Heart left ventricle (tissue), 13 donors: ENCODE results near the gene TAS1R3.

Experiments used
- CTCF ChIP-seq, 12 donors: fragments of 200-600 bp; sonication (generic) in 4 of 12; IDR thresholded peaks; one replicate each; pipeline versions ENCODE4 v1.5.0 to v1.8.0; 2018 to 2022; ENCODE audit warnings: antibody characterized with exemption in 12 of 12, mild to moderate bottlenecking in 5 of 12
- POLR2A ChIP-seq, 2 donors: fragments of 450-650 bp; IDR thresholded peaks; one replicate each; pipeline ENCODE4 v1.6.1; 2017; ENCODE audit warnings: antibody characterized with exemption in 2 of 2, mild to moderate bottlenecking in 2 of 2, moderate library complexity in 2 of 2
- donor health status: ischemic (EF 13 %, LVEDD 7.1; RV severe dilation, severe dysfunction).
- donor health status: DM: no; HTN: yes; CAD: no.
- donor health status: DM: no; HTN: no; CAD: no.
- donor health status: ischemic (EF 25% LVEDD 6.9; RV normal size, moderate dysfunction).
- donor health status: ischemic (EF 25% LVEDD 5.7; RV mildly dilated, moderate dysfunction).
- donor health status: ischemic (EF 35%, LVEDD 5.7; RV mildly dilated, moderate dysfunction).
- donor health status: nonischemic (EF 11% LVEDD 7.7; RV severe dilation, severe dysfunction).
- donor health status: DM: yes; HTN: yes; CAD: no.
- donor health status: PGD.
- donor health status: ischemic (EF 29% LVEDD 5.4; RV normal size, mild dysfunction).
- donor health status: nonischemic (EF 23%, LVEDD 6.1; RV moderate dilation, normal function).

DNA sequence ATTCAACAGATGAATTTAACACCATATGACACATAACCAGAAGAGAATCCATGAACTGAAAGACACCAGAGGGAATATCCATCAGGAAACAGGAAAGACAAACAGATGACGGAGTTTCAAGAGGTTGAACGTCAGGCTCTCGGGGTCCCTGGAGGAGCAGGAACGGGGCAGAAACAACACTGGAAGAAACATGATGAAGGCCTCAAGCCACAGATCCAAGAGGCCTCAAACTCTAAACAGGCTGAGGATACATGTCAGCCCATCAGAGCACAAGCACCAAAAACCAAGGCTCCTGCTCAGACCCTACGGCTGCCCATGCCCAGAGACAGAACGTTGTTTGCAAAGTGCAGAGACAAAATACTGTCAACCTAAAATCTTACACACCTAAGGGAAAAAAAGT is 13.7 kb upstream of the TAS1R3 start:
- no peak for TF ChIP-seq CTCF (IDR thresholded peaks at IDR 0.05)
- TF ChIP-seq POLR2A (IDR thresholded peaks at IDR 0.05): no peak
